Measurements from ENCODE around the gene PLCL1.
A peak's percentile ranks its signal among the peaks of the same experiment; 100 is the strongest.

Gene PLCL1

GRCh38 chr2:197804049-197804757 lies at the start of gene PLCL1:
TSS of gene PLCL1 (plus strand) at chr2:197804593.
- DNase-seq, result peak; percentile 63

GRCh38 chr2:197759013-197759412 lies 45.4 kb upstream of the PLCL1 start:
- no peak for DNase-seq

- no peak for DNase-seq
These were observed 44.6 kb upstream of the PLCL1 start for GRCh38 chr2:197759625-197760292.

- DNase-seq, result no peak
These were observed 44.1 kb upstream of the PLCL1 start for GRCh38 chr2:197760293-197760657.

- DNase-seq, result peak; percentile 1
These were observed 26.5 kb upstream of the PLCL1 start for GRCh38 chr2:197777823-197778407.

- DNase-seq, result no peak
These were observed 25.1 kb upstream of the PLCL1 start for GRCh38 chr2:197779261-197779660.

- DNase-seq, result no peak
These were observed 22.3 kb upstream of the PLCL1 start for GRCh38 chr2:197782126-197782525.

- DNase-seq, result no peak
These were observed 19.1 kb upstream of the PLCL1 start, which contains the start of gene BOLL for GRCh38 chr2:197784956-197785941. TSS of gene BOLL (minus strand) at chr2:197785319. CDS start at chr2:197781850, 3,469 bp downstream.

- no peak for DNase-seq
These were observed 18.1 kb upstream of the PLCL1 start for GRCh38 chr2:197786010-197786877.

GRCh38 chr2:197793456-197793855 lies 10.9 kb upstream of the PLCL1 start:
- no peak for DNase-seq

GRCh38 chr2:197795277-197795676 lies 9.1 kb upstream of the PLCL1 start:
- DNase-seq, result no peak

- DNase-seq, result no peak
These were observed 6.2 kb upstream of the PLCL1 start for GRCh38 chr2:197798187-197798586.

GRCh38 chr2:197799068-197799467 lies 5.3 kb upstream of the PLCL1 start:
- DNase-seq, result no peak

- no peak for DNase-seq
These were observed 4.3 kb upstream of the PLCL1 start for GRCh38 chr2:197800091-197800490.

- no peak for DNase-seq
These were observed 3.4 kb upstream of the PLCL1 start for GRCh38 chr2:197801033-197801432.

GRCh38 chr2:197803033-197803444 lies 1.4 kb upstream of the PLCL1 start:
- no peak for DNase-seq

- DNase-seq, result no peak
These were observed 643 bp downstream of the PLCL1 start for GRCh38 chr2:197804758-197805714.

GRCh38 chr2:197805715-197806633 lies 1.6 kb downstream of the PLCL1 start:
- no peak for DNase-seq

GRCh38 chr2:197809064-197809463 lies 4.7 kb downstream of the PLCL1 start:
- DNase-seq, result no peak

- DNase-seq, result no peak
These were observed 5.6 kb downstream of the PLCL1 start for GRCh38 chr2:197810016-197810415.
